Right cardiac atrium (tissue), 5 donors: ENCODE measurements around the gene TRIM24. TPM values are rescaled to one million over a fixed set of nuclear protein-coding genes. Genes with fewer than 3 reads are reported as not detected.

Experiments used
- ATAC-seq, 2 donors: fragments of 200-7000 bp; cut with Tn5 transposase; one replicate each; pipeline versions ENCODE4 v1.8.0 to v1.9.1; 2020; ENCODE audit warnings: moderate library complexity in 2 of 2, mild to moderate bottlenecking in 1 of 2
- DNase-seq, 3 donors: peaks; one replicate each; pipeline ENCODE4 v3.0.0-alpha.2; 2020
- H3K27ac ChIP-seq: one replicate; pipeline ENCODE4 v1.5.1; 2013; ENCODE audit warnings: mild to moderate bottlenecking, low read length, control low read depth, moderate library complexity
- H3K27me3 ChIP-seq: one replicate; pipeline ENCODE4 v1.6.1; 2013; ENCODE audit not compliant: control insufficient read depth, insufficient read depth
- H3K4me1 ChIP-seq: one replicate; pipeline ENCODE4 v1.6.1; 2013; ENCODE audit warnings: low read length; ENCODE audit not compliant: control insufficient read depth, insufficient read depth
- H3K4me3 ChIP-seq: one replicate; pipeline ENCODE4 v1.5.1; 2013; ENCODE audit warnings: low read length, control low read depth
- H3K9me3 ChIP-seq: one replicate; pipeline ENCODE4 v1.6.1; 2013; ENCODE audit warnings: low read length; ENCODE audit not compliant: control insufficient read depth
- WGBS: extraction: QIAGEN DNeasy Blood & Tissue Kit; methylation state at CpG from one replicate; pipeline ENCODE4 v1.1.7; 2013; 5-methylcytosine and 5-hydroxymethylcytosine counted together
- intact Hi-C, 4 donors: fragments of 100-400 bp; cut with DNase I; formaldehyde crosslinking; loops; one replicate each; pipeline versions ENCODE4 v1.11.0 to v1.14.0; 2022 to 2023
- polyA plus RNA-seq: library from polyadenylated mRNA; stranded (reverse); fragments of 200-250 nt; gene quantifications from one replicate; pipeline ENCODE4 v1.2.3, GENCODE V29; 2013
- total RNA-seq, 4 donors: library from RNA; stranded (reverse); fragmentation: NEBNext Ultra II Directional; extraction: Animal tissue kit (Norgen Biotek cat#: 25700); gene quantifications; one replicate each; pipeline ENCODE4 v1.2.1, GENCODE V29; 2021
- donor health status: healthy with polysubstance abuse.
- donor health status: DM: no; HTN: yes; CAD: no.
- donor health status: DM: no; HTN: no; CAD: no.
- donor health status: DM: no; HTN: yes; CAD: no; lungs with severe emphysema.
- donor health status: DM: yes; HTN: yes; CAD: no.

The TRIM24 gene
- total and polyA plus RNA-seq, 5 donors: 9.4 to 18.7 (median 18.5) TPM

- intact Hi-C loops: no loop called here
- Histone ChIP-seq H3K27ac (no peak overlapping the region), H3K27me3 (no peaks in the 10 kb centered on the region), H3K4me3 (no peak overlapping the region), H3K9me3 (no peaks in the 10 kb centered on the region), H3K4me1 (no peaks in the 10 kb centered on the region)
- 97% methylated on average over 4 of the region's 4 CpGs for WGBS
- no peak for DNase-seq
- no peak for ATAC-seq
Measured at GRCh38 chr7:138581065-138581464, 121.0 kb downstream of the TRIM24 start.

GRCh38 chr7:138584283-138584682, 124.2 kb downstream of the TRIM24 start:
- Histone ChIP-seq H3K4me1 (no peaks in the 10 kb centered on the region), H3K9me3 (no peaks in the 10 kb centered on the region), H3K27me3 (no peaks in the 10 kb centered on the region), H3K27ac (no peak overlapping the region), H3K4me3 (no peak overlapping the region)
- DNase-seq (no peak), ATAC-seq (no peak)
- intact Hi-C loops: no loop called here

GRCh38 chr7:138584696-138585095, 124.6 kb downstream of the TRIM24 start:
- DNase-seq (no peak), ATAC-seq (no peak)
- WGBS: 90% methylated on average over 4 of the region's 4 CpGs
- Histone ChIP-seq H3K9me3 (no peaks in the 10 kb centered on the region), H3K4me3 (no peak overlapping the region), H3K27me3 (no peaks in the 10 kb centered on the region), H3K4me1 (no peaks in the 10 kb centered on the region), H3K27ac (no peak overlapping the region)
- intact Hi-C loops: no loop called here

GRCh38 chr7:138585283-138585993, 125.4 kb downstream of the TRIM24 start:
- Histone ChIP-seq H3K4me1 (no peaks in the 10 kb centered on the region), H3K9me3 (no peaks in the 10 kb centered on the region), H3K27me3 (no peaks in the 10 kb centered on the region), H3K4me3 (no peak overlapping the region), H3K27ac (no peak overlapping the region)
- WGBS: 93% methylated on average over 5 of the region's 5 CpGs
- no peak for ATAC-seq
- no peak for DNase-seq
- intact Hi-C loops: no loop called here

GRCh38 chr7:138587485-138587884, 127.4 kb downstream of the TRIM24 start:
- no peaks in the 10 kb centered on the region for H3K4me1 ChIP-seq
- ATAC-seq: no peak

GRCh38 chr7:138588986-138589385, 128.9 kb downstream of the TRIM24 start:
- no peaks in the 10 kb centered on the region for H3K9me3 ChIP-seq
- 97% methylated on average over 2 of the region's 2 CpGs for WGBS
- H3K27ac ChIP-seq: no peak overlapping the region
- no peak overlapping the region for H3K4me3 ChIP-seq
- DNase-seq (no peak), ATAC-seq (no peak)
- H3K4me1 ChIP-seq: no peaks in the 10 kb centered on the region
- H3K27me3 ChIP-seq: no peaks in the 10 kb centered on the region
- intact Hi-C loops: no loop called here

More at GRCh38 chr7:138587485-138587884, 127.4 kb downstream of the TRIM24 start:
- WGBS: 95% methylated on average over 4 of the region's 4 CpGs
- no peaks in the 10 kb centered on the region for H3K9me3 ChIP-seq
- intact Hi-C loops: no loop called here
- no peak overlapping the region for H3K4me3 ChIP-seq
- H3K27me3 ChIP-seq: no peaks in the 10 kb centered on the region
- DNase-seq: no peak
- no peak overlapping the region for H3K27ac ChIP-seq

GRCh38 chr7:138590154-138590553, 130.1 kb downstream of the TRIM24 start:
- H3K27ac ChIP-seq: no peak overlapping the region
- ATAC-seq (no peak), DNase-seq (no peak)
- no peak overlapping the region for H3K4me3 ChIP-seq
- intact Hi-C loops: no loop called here
- 94% methylated on average over 1 of the region's 1 CpG for WGBS
- H3K4me1 ChIP-seq: no peaks in the 10 kb centered on the region
- no peaks in the 10 kb centered on the region for H3K9me3 ChIP-seq
- H3K27me3 ChIP-seq: no peaks in the 10 kb centered on the region

- no peaks in the 10 kb centered on the region for H3K27me3 ChIP-seq
- ATAC-seq: no peak
Measured at GRCh38 chr7:138595454-138595853, 135.4 kb downstream of the TRIM24 start.

GRCh38 chr7:138602451-138602850, 142.4 kb downstream of the TRIM24 start:
- ATAC-seq (no peak), DNase-seq (no peak)
- Histone ChIP-seq H3K9me3 (peaks cover 1% of the 10 kb centered on the region), H3K4me3 (no peak overlapping the region), H3K27me3 (no peaks in the 10 kb centered on the region), H3K4me1 (no peaks in the 10 kb centered on the region), H3K27ac (no peak overlapping the region)
- 55% methylated on average over 1 of the region's 1 CpG for WGBS
- intact Hi-C loops: no loop called here

More at GRCh38 chr7:138595454-138595853, 135.4 kb downstream of the TRIM24 start:
- no peak for DNase-seq
- Histone ChIP-seq H3K9me3 (no peaks in the 10 kb centered on the region), H3K4me3 (no peak overlapping the region), H3K4me1 (no peaks in the 10 kb centered on the region), H3K27ac (no peak overlapping the region)
- intact Hi-C loops: no loop called here
- WGBS: 90% methylated on average over 2 of the region's 2 CpGs

- Histone ChIP-seq H3K9me3 (peaks cover 1% of the 10 kb centered on the region), H3K4me3 (no peak overlapping the region), H3K27ac (no peak overlapping the region), H3K4me1 (no peaks in the 10 kb centered on the region), H3K27me3 (no peaks in the 10 kb centered on the region)
- 88% methylated on average over 8 of the region's 8 CpGs for WGBS
- intact Hi-C loops: no loop called here
- DNase-seq: no peak
- ATAC-seq: no peak
Measured at GRCh38 chr7:138603549-138604318, 143.7 kb downstream of the TRIM24 start.

GRCh38 chr7:138606236-138606635, 146.2 kb downstream of the TRIM24 start:
- H3K4me1 ChIP-seq: no peaks in the 10 kb centered on the region
- H3K4me3 ChIP-seq: no peak overlapping the region
- intact Hi-C loops: no loop called here
- no peak for ATAC-seq
- no peaks in the 10 kb centered on the region for H3K27me3 ChIP-seq
- H3K9me3 ChIP-seq: peaks cover 1% of the 10 kb centered on the region
- no peak for DNase-seq
- WGBS: 97% methylated on average over 3 of the region's 3 CpGs
- no peak overlapping the region for H3K27ac ChIP-seq
